HG03103 (cell line): ENCODE results near the gene ZBED3.
"Not testable (repeated sequence)": the region's sequence is repeated elsewhere in the genome, so short reads cannot be mapped to it uniquely, and the experiment has no call there.

ENCODE experiments used
- ATAC-seq: cut with Tn5 transposase; IDR thresholded peaks from one replicate; pipeline ENCODE4 v1.9.1; 2021; ENCODE audit warnings: low read depth; ENCODE audit not compliant: unreplicated experiment

Gene ZBED3

GRCh38 chr5:77086689-77087483 lies at the start of gene ZBED3:
TSS of gene ZBED3 (minus strand) at chr5:77087285. CDS start at chr5:77077878, 9,407 bp downstream.
- peak; percentile 43 for ATAC-seq

- ATAC-seq = no peak
Observed at GRCh38 chr5:77133061-77133758, 46.1 kb upstream of the ZBED3 start.

GRCh38 chr5:77131361-77131760 lies 44.3 kb upstream of the ZBED3 start:
- ATAC-seq = no peak

- ATAC-seq = no peak
Observed at GRCh38 chr5:77129391-77129990, 42.4 kb upstream of the ZBED3 start.

GRCh38 chr5:77128411-77129061 lies 41.5 kb upstream of the ZBED3 start:
- no peak for ATAC-seq

GRCh38 chr5:77123057-77123456 lies 36.0 kb upstream of the ZBED3 start:
- no peak for ATAC-seq

- no peak for ATAC-seq
Observed at GRCh38 chr5:77120706-77121105, 33.6 kb upstream of the ZBED3 start.

GRCh38 chr5:77120086-77120485 lies 33.0 kb upstream of the ZBED3 start:
- no peak for ATAC-seq

- no peak for ATAC-seq
Observed at GRCh38 chr5:77117161-77117560, 30.1 kb upstream of the ZBED3 start.

GRCh38 chr5:77107035-77107434 lies 19.9 kb upstream of the ZBED3 start:
- ATAC-seq = not testable (repeated sequence)

- no peak for ATAC-seq
Observed at GRCh38 chr5:77104813-77105212, 17.7 kb upstream of the ZBED3 start.

- no peak for ATAC-seq
Observed at GRCh38 chr5:77103457-77103856, 16.4 kb upstream of the ZBED3 start.

- no peak for ATAC-seq
Observed at GRCh38 chr5:77102549-77102948, 15.5 kb upstream of the ZBED3 start.

- ATAC-seq = no peak
Observed at GRCh38 chr5:77101298-77101697, 14.2 kb upstream of the ZBED3 start.

GRCh38 chr5:77095189-77095588 lies 8.1 kb upstream of the ZBED3 start:
- ATAC-seq = no peak

GRCh38 chr5:77087484-77088261 lies 588 bp upstream of the ZBED3 start:
- peak; percentile 11 for ATAC-seq

- no peak for ATAC-seq
Observed at GRCh38 chr5:77086368-77086688, 757 bp downstream of the ZBED3 start.

- no peak for ATAC-seq
Observed at GRCh38 chr5:77083088-77083487, 4.0 kb downstream of the ZBED3 start.

GRCh38 chr5:77082280-77082679 lies 4.8 kb downstream of the ZBED3 start:
- no peak for ATAC-seq

GRCh38 chr5:77080905-77081304 lies 6.2 kb downstream of the ZBED3 start:
- ATAC-seq = no peak
